Measurements from ENCODE around the gene HLA-DOA. TPM values are rescaled to one million over a fixed set of nuclear protein-coding genes. Genes with fewer than 3 reads are reported as not detected.
A peak's percentile ranks its signal among the peaks of the same experiment; 100 is the strongest.

Gene HLA-DOA
- total RNA-seq, 4 donors from 2014 or later, result 0.20 to 2.9 (median 0.86) TPM

- intact Hi-C loops (cut with DNase I; ENCODE audit: low total_unique reads) (loop anchor here (5.0 to 10.0 kb wide), 2 partner anchors 62 to 149 kb away; partner anchors contain the start of gene HLA-DPB1), in situ Hi-C loops (cut with MboI; ENCODE audit: low sequenced_read_pairs in 4 of 4) (loop anchor here (5.0 to 10.0 kb wide), 4 partner anchors 62 to 229 kb away; partner anchors contain the start of gene HLA-DPB1 (in 1 of the 4))
- peaks cover 0 to 5% (median 3%) of the 10 kb centered on the region in 3 donors for H3K27me3 ChIP-seq
- DNase-seq (no peak), ATAC-seq (no peak)
- H3K4me1 ChIP-seq, result peaks cover 12 to 18% of the 10 kb centered on the region in 2 donors
- peak overlapping the region; percentile 5 to 62 (median 38) for H3K27ac ChIP-seq
- H3K4me3 ChIP-seq, result no peak overlapping the region
- H3K36me3 ChIP-seq, result no peaks in the 10 kb centered on the region
- H3K9me3 ChIP-seq, result no peaks in the 10 kb centered on the region
- TF ChIP-seq, protein P1, sequence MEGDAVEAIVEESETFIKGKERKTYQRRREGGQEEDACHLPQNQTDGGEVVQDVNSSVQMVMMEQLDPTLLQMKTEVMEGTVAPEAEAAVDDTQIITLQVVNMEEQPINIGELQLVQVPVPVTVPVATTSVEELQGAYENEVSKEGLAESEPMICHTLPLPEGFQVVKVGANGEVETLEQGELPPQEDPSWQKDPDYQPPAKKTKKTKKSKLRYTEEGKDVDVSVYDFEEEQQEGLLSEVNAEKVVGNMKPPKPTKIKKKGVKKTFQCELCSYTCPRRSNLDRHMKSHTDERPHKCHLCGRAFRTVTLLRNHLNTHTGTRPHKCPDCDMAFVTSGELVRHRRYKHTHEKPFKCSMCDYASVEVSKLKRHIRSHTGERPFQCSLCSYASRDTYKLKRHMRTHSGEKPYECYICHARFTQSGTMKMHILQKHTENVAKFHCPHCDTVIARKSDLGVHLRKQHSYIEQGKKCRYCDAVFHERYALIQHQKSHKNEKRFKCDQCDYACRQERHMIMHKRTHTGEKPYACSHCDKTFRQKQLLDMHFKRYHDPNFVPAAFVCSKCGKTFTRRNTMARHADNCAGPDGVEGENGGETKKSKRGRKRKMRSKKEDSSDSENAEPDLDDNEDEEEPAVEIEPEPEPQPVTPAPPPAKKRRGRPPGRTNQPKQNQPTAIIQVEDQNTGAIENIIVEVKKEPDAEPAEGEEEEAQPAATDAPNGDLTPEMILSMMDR (IDR thresholded peaks at IDR 0.05 in 4 of 5, conservative IDR thresholded peaks at IDR 0.05 in 1 of 5), result no peak
- no peak for TF ChIP-seq POLR2A (IDR thresholded peaks at IDR 0.05)
Observed at GRCh38 chr6:33015798-33016197, 6.4 kb upstream of the HLA-DOA start.

GRCh38 chr6:33014841-33015634 is 5.6 kb upstream of the HLA-DOA start:
- ATAC-seq (peak; percentile 72), DNase-seq (no peak)
- Histone ChIP-seq H3K36me3 (no peaks in the 10 kb centered on the region), H3K27me3 (peaks cover 0 to 5% (median 5%) of the 10 kb centered on the region in 3 donors), H3K4me1 (peaks cover 11 to 12% of the 10 kb centered on the region in 2 donors), H3K9me3 (no peaks in the 10 kb centered on the region), H3K4me3 (no peak overlapping the region), H3K27ac (peak overlapping the region in 3 of 4 donors; percentile 35 to 62 (median 40))
- TF ChIP-seq, protein P1 (IDR thresholded peaks at IDR 0.05 in 4 of 5, conservative IDR thresholded peaks at IDR 0.05 in 1 of 5), result peak; percentile 69 to 84 (median 81)
- no peak for TF ChIP-seq POLR2A (IDR thresholded peaks at IDR 0.05)
- intact Hi-C loops (cut with DNase I; ENCODE audit: low total_unique reads), result loop anchor here (1.0 to 10.0 kb wide), 3 partner anchors 62 to 233 kb away; partner anchors contain the start of gene HLA-DPB1
- in situ Hi-C loops (cut with MboI; ENCODE audit: low sequenced_read_pairs in 4 of 4), result loop anchor here (5.0 to 10.0 kb wide), 4 partner anchors 62 to 230 kb away; partner anchors contain the start of gene HLA-DPB1 (in 1 of the 4)

GRCh38 chr6:33013608-33014007 is 4.2 kb upstream of the HLA-DOA start:
- DNase-seq (no peak), ATAC-seq (no peak)
- Histone ChIP-seq H3K27me3 (peaks cover 0 to 11% (median 5%) of the 10 kb centered on the region in 3 donors), H3K36me3 (no peaks in the 10 kb centered on the region), H3K27ac (no peak overlapping the region), H3K4me3 (no peak overlapping the region), H3K4me1 (peaks cover 4 to 8% of the 10 kb centered on the region in 2 donors), H3K9me3 (no peaks in the 10 kb centered on the region)
- in situ Hi-C loops (cut with MboI; ENCODE audit: low sequenced_read_pairs in 4 of 4), result loop anchor here (10.0 kb wide), 2 partner anchors 71 to 231 kb away; no protein-coding TSS in a partner anchor
- intact Hi-C loops (cut with DNase I; ENCODE audit: low total_unique reads), result loop anchor here (1.0 to 10.0 kb wide), 2 partner anchors 151 to 235 kb away; no protein-coding TSS in a partner anchor
- TF ChIP-seq POLR2A (IDR thresholded peaks at IDR 0.05), result no peak
- TF ChIP-seq, protein P1 (IDR thresholded peaks at IDR 0.05 in 4 of 5, conservative IDR thresholded peaks at IDR 0.05 in 1 of 5), result no peak

DNA sequence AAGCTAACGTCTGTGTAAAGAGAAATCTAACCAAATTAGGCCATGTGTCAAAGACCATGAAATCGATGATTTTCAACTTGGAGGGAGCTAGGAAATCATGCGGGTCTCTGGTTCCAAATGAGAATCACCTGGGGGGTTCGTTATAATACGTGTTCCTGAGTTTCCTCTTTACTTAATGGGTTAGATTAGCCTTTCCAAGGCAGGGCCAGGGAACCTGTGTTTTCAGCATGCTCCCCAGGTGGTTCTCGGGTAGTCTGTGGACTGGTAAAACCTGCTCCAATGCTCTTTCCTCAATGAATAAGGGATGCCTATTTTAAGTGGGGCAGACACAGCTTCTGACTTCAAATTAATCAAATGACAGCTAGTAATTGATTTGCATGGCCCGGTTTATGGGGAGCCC is 965 bp upstream of the HLA-DOA start:
- Histone ChIP-seq H3K27ac (no peak overlapping the region), H3K4me1 (peaks cover 0 to 8% of the 10 kb centered on the region in 2 donors), H3K27me3 (peaks cover 0 to 11% (median 5%) of the 10 kb centered on the region in 3 donors), H3K36me3 (no peaks in the 10 kb centered on the region), H3K4me3 (no peak overlapping the region), H3K9me3 (no peaks in the 10 kb centered on the region)
- TF ChIP-seq, protein P1 (IDR thresholded peaks at IDR 0.05 in 4 of 5, conservative IDR thresholded peaks at IDR 0.05 in 1 of 5), result no peak
- TF ChIP-seq POLR2A (IDR thresholded peaks at IDR 0.05), result no peak
- intact Hi-C loops (cut with DNase I; ENCODE audit: low total_unique reads), result loop anchor here (10.0 kb wide), 1 partner anchor 154 kb away; no protein-coding TSS in a partner anchor
- DNase-seq (no peak), ATAC-seq (no peak)
- in situ Hi-C loops (cut with MboI; ENCODE audit: low sequenced_read_pairs in 4 of 4), result loop anchor here (10.0 kb wide), 2 partner anchors 74 to 234 kb away; no protein-coding TSS in a partner anchor
